Medulla oblongata (tissue), 1 donor: ENCODE data around the gene CINP.
"Not testable (repeated sequence)": the region's sequence is repeated elsewhere in the genome, so short reads cannot be mapped to it uniquely, and the experiment has no call there.

Experiments
- DNase-seq: peaks from one replicate; pipeline ENCODE4 v3.0.0-alpha.2; 2015; ENCODE audit errors: extremely low spot score

The CINP gene

DNA sequence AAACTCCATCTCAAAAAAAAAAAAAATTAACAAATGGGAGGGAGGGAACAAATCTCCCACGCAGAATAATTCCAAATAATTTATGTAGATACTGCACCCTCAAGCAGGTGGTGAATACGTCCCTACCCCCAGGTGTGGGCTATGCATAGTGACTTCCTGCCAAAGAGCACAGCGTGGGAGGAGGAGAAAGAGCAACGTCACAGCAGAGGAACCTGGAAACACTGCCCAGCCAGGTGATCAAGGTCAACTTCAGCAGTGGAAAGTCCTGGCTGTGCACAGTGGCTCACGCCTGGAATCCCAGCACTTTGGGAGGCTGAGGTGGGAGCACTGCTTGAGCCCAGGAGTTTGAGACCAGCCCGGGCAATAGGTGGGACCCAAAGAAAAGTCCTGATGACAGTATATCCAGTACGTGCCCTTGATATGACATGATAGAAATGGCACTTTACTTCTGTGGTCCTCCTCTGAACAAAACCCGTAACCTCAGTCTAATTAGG, 9.5 kb downstream of the CINP start:
- DNase-seq: no peak

DNA sequence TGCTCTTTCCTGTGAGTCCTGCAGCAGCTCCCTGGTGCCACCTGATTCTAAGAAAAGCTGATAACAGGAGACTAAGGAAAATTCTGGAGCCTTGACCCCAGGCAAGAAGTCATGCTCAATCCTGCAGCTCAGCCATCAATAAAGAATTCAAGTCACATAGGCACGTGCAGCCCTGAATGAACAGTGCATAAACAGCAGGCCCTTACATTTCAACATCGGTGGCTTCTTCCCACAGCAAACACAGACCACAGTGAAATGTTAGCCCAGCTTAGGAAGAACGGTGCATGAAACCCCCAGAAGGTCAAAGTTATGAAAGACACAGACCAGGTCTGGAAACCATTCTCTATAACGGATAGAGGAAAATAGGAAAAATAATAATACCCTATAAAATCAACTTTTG, 10.5 kb downstream of the CINP start:
- DNase-seq: peak; percentile 41

DNA sequence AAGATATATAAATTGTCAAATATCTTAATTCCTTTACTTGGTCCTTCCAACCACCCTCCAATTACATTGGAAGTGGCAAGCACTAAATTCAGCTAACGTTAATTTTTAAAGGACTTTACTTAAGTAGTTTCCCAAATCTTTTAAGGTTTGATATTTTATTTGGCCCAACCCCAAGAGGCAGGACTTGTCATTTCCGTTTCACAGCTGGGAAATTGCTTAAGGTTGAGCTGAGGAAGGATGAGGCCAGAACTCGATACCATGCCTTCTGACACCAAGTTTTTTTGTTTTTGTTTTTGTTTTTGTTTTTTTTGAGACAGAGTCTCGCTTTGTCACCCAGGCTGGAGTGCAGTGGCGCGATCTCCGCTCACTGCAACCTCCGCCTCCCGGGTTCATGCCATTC, 11.1 kb downstream of the CINP start:
- not testable (repeated sequence) for DNase-seq

DNA sequence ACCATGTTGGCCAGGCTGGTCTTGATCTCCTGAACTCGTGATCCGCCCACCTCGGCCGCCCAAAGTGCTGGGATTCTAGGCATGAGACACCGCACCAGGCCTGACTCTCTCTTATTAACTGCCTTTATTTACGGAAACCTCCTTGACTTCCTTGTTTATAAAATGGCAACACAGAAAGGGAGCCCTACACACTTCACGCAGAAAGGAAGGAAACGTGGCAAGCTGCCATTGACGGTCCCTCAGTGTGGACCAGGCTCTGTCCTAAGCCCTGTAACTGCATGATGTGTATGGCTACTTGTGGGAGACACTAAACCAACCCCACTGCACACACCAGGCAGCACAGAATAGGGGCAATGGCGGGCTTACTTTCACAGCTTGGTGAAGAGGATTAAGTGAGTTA, 11.7 kb downstream of the CINP start:
- no peak for DNase-seq

- DNase-seq: no peak
These were observed 14.3 kb downstream of the CINP start for GRCh38 chr14:102348376-102348775.

DNA sequence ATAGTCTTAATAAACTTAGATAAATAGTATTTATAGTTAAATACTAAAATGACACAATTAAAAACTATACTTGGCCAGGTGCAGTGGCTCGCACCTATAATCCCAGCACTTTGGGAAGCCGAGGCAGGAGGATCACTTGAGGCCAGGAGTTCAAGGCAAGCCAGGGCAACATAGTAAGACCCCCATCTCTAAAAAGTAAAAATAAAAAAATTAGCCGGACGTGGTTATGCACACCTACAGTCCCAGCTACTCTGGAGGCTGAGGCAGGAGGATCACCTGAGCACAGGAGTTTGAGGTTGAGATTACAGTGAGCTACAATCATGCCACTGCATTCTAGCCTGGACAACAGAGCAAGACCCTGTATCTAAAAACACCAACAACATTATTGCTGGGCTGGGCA, 16.0 kb downstream of the CINP start:
- no peak for DNase-seq

DNA sequence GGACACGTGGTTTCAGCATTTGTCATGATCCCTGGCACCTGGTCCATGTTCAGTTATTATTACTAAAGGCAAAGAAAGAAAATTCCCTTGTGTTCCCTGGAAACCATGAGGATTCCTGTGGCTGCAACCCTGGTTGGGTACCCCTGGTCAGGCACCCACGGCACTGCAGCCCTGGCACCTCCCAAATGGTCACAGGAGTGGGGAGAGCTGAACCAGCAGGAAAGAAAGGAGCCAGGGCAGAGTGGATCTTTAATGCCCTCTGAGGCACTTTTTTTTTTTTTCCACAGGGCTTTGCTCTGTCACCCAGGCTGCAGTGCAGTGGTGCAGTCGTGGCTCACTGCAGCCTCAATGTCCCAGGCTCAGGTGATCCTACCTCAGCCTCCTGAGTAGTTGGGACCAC, 17.5 kb downstream of the CINP start:
- DNase-seq: no peak

- DNase-seq: peak; percentile 93
These were observed 18.2 kb downstream of the CINP start for GRCh38 chr14:102344485-102344884.

- DNase-seq: no peak
These were observed 18.6 kb downstream of the CINP start for GRCh38 chr14:102344084-102344483.

- DNase-seq: no peak
These were observed 20.5 kb downstream of the CINP start for GRCh38 chr14:102342238-102342637.

- no peak for DNase-seq
These were observed 21.1 kb downstream of the CINP start for GRCh38 chr14:102341566-102341965.

DNA sequence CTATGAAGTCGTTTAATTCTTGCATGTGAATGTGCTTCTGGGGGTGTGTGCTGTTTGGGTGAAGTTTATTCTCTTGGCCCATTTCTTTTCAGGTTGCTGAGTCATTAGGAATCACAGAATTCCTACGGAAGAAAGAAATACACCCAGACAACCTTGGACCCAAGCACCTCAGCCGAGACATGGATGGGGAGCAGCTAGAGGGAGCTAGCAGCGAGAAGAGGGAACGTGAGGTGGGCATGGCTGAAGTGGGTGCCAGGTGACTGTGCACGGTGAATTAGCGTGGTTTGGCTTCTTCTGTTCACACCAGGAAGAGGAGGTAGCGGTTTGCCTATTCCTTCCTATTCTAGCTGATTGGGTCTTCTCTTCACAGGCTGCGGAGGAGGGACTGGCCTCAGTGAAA, 24.0 kb downstream of the CINP start:
- no peak for DNase-seq

DNA sequence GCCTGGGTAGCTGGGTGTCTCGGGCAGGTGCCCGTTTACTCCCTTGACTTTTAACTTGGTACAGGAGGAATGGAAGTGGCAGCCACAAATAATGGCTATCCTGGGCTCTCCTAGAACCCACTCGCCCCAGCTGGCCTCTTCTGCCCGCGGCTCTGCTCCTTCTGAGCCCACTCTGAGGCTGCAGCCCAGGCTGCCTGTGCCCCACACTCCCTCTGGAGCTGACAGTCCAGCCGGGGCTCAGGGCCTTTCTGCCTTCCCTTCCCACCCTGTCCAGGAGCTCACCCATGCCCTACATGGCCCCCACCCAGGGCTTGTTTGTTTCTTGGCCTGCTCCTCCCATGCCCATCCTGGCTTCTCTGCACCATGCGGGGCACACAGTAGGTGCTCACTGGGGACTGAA, 27.5 kb downstream of the CINP start:
- DNase-seq: no peak

DNA sequence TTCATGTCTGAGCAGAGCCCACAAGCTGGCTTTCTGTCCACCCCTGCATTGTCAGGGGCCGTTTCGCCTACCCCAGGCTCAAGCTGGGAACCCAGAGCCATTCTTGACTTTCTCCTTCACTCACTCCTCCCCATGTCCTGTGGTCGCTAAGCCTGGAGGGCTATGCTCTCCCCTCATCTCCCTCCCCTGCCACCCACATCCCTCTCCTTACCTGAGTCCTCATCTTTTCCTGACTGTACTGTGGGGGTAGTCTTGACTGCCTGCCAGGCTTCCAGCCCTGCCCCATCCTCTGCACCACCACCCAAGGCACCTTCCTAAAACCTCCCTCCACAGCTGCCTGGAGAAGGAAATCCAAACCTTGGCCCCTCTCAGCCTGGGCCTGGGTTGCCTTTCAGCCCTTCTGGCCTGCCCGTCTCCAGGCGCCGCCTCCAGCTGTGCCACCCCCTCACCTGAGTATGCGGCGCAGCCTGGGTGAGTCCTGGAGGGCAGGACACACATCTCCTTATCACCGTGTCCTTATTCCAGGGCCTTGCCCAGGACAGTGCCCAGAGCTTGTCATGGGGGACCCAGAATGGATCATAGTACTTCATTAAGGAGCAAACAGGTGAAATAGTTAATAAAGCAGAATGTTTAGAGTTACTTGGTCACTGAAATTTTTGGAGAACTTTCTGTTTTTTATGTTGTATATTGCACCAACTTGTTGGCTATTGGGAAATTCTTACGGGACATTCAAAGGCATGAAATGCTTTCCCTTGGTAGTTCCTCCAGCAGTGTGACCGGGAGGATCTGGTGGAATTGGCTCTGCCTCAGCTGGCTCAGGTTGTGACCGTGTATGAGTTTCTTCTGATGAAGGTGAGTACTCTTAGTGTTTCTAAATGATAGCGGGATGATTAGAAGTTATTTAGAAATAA, 28.6 kb downstream of the CINP start:
- no peak for DNase-seq

- DNase-seq: no peak
These were observed 29.3 kb downstream of the CINP start for GRCh38 chr14:102333390-102333789.

DNA sequence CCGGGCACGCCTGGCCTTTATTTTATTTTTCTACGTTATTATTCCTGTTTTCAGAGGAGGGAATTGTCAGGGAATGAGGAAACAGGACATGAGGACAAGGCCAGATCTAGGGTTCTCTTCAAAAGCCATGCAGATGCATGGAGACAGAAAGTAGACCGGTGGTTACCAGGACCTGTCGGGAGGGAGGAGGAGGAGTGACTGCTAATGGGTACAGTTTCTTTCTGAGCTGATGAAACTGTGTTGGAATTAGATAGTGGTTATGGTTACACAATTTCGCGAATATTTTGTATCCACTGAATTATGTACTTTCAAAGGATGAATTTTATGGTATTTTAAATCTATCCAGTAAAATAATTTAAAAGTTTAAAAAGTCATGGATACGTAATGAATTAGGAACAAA, 31.9 kb downstream of the CINP start:
- DNase-seq: no peak

DNA sequence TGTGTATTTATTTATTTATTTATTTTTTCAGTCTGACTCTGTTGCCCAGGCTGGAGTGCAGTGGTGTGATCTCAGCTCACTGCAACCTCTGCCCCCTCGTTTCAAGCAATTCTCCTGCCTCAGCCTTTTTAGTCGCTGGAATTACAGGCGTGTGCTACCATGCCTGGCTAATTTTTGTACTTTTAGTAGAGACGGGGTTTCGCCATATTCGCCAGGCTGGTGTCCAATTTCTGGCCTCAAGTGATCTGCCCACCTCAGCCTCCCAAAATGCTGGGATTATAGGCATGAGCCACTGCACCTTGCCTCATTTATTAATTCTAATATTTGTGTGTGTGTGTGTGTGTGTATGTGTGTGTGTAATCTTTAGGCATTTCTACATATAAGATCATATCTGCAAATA, 33.3 kb downstream of the CINP start:
- not testable (repeated sequence) for DNase-seq

- no peak for DNase-seq
These were observed 36.1 kb downstream of the CINP start for GRCh38 chr14:102326583-102326982.

GRCh38 chr14:102325791-102326345, 36.8 kb downstream of the CINP start:
- no peak for DNase-seq

- peak; percentile 85 for DNase-seq
These were observed 39.6 kb downstream of the CINP start for GRCh38 chr14:102323102-102323501.

- no peak for DNase-seq
These were observed 41.0 kb downstream of the CINP start for GRCh38 chr14:102321456-102322422.
